A549 (cell line): ENCODE results near the gene ZNF133. TPM values are rescaled to one million over a fixed set of nuclear protein-coding genes. Genes with fewer than 3 reads are reported as not detected.

Source experiments
- ATAC-seq, 2 experiments: fragments of 200-7000 bp in 1 of 2; fragments of >200 bp in 1 of 2; cut with Nextera tagmentation in 1 of 2; cut with Tn5 transposase in 1 of 2; 3 replicates each; pipeline versions ENCODE4 v1.8.0 to v1.9.1; 2018 to 2020; ENCODE audit warnings: mild to moderate bottlenecking in 1 of 2, moderate library complexity in 1 of 2
- CTCF ChIA-PET: fragments of 300-600 bp; sonication (Branson Sonifier 250); formaldehyde crosslinking; extraction: SDS; loops from one replicate; lab custom pipeline; 2021; ENCODE audit warnings: antibody characterized with exemption, inconsistent platforms; lab: Yijun Ruan, JAX
- POLR2A ChIA-PET: fragments of 350-600 bp; formaldehyde crosslinking; extraction: SDS; loops from one replicate; lab custom pipeline; 2021; ENCODE audit warnings: antibody characterized with exemption, inconsistent platforms; lab: Yijun Ruan, JAX
- DNase-seq, 2 experiments: peaks; one replicate each; pipeline versions ENCODE4 v3.0.0 to v3.0.0-alpha.2; 2011 to 2016; ENCODE audit warnings: low read depth in 1 of 2, low spot score in 1 of 2
- FAIRE-seq: peaks from 2 replicates; lab custom pipeline; 2011; peaks lifted over from hg19 to GRCh38; lab: Jason Lieb, UNC
- H3K27ac ChIP-seq, 2 experiments: fragments of >200 bp; sonication (Bioruptor Twin); formaldehyde crosslinking; 3 replicates each; pipeline ENCODE4 v1.5.1; 2016 to 2017
- H3K4me1 ChIP-seq: fragments of >200 bp; sonication (Bioruptor Twin); formaldehyde crosslinking; 3 replicates; pipeline ENCODE4 v1.6.1; 2016
- H3K4me2 ChIP-seq: fragments of >200 bp; sonication (Bioruptor Twin); formaldehyde crosslinking; 3 replicates; pipeline ENCODE4 v1.6.1; 2016
- H3K4me3 ChIP-seq: fragments of >200 bp; sonication (Bioruptor Twin); formaldehyde crosslinking; 3 replicates; pipeline ENCODE4 v1.5.1; 2016
- H3K9me3 ChIP-seq: fragments of >200 bp; sonication (Bioruptor Twin); formaldehyde crosslinking; 3 replicates; pipeline ENCODE4 v1.6.1; 2016
- BCL3 ChIP-seq: fragments of >200 bp; sonication (Bioruptor Twin); formaldehyde crosslinking; IDR thresholded peaks from 3 replicates; pipeline ENCODE4 v1.6.1; 2016
- CEBPB ChIP-seq, 2 experiments: fragments of >200 bp in 1 of 2; sonication (Bioruptor Twin) in 1 of 2; formaldehyde crosslinking in 1 of 2; IDR thresholded peaks; 2 replicates each; pipeline ENCODE4 v1.6.1; 2012 to 2016
- CHD4 ChIP-seq: fragments of 200-600 bp; sonication (generic); IDR thresholded peaks from 2 replicates; pipeline ENCODE4 v1.6.1; 2016; ENCODE audit warnings: antibody characterized with exemption, mild to moderate bottlenecking, borderline replicate concordance
- E2F6 ChIP-seq: IDR thresholded peaks from 2 replicates; pipeline ENCODE4 v1.6.1; 2012; ENCODE audit warnings: low read depth, borderline replicate concordance
- EHMT2 ChIP-seq: fragments of 200-600 bp; sonication (generic); IDR thresholded peaks from 2 replicates; pipeline ENCODE4 v1.6.1; 2016; ENCODE audit warnings: antibody characterized with exemption, low read depth, mild to moderate bottlenecking, moderate library complexity
- EP300 ChIP-seq, 2 experiments: fragments of >200 bp; sonication (Bioruptor Twin); formaldehyde crosslinking; IDR thresholded peaks; 2 replicates in 1 of 2; 3 replicates in 1 of 2; pipeline ENCODE4 v1.6.1; 2016 to 2017
- ESRRA ChIP-seq: fragments of 150-350 bp; IDR thresholded peaks from 2 replicates; pipeline ENCODE4 v1.6.1; 2014; ENCODE audit warnings: mild to moderate bottlenecking, low read length, borderline replicate concordance
- FOXS1 ChIP-seq: fragments of 250-450 bp; sonication (Bioruptor Pico); IDR thresholded peaks from 2 replicates; pipeline ENCODE4 v1.5.0; 2020; ENCODE audit warnings: mild to moderate bottlenecking, moderate library complexity
- GATA3 ChIP-seq: IDR thresholded peaks from 2 replicates; pipeline ENCODE4 v1.6.1; 2012; ENCODE audit warnings: borderline replicate concordance
- HOXB5 ChIP-seq: fragments of 250-450 bp; sonication (Bioruptor Pico); IDR thresholded peaks from 2 replicates; pipeline ENCODE4 v1.5.0; 2020; ENCODE audit warnings: mild to moderate bottlenecking, moderate library complexity
- JUNB ChIP-seq: fragments of >200 bp; sonication (Bioruptor Twin); formaldehyde crosslinking; IDR thresholded peaks from 2 replicates; pipeline ENCODE4 v1.6.1; 2016
- KDM1A ChIP-seq: fragments of 200-600 bp; sonication (generic); IDR thresholded peaks from 2 replicates; pipeline ENCODE4 v1.6.1; 2016; ENCODE audit warnings: low read depth, mild to moderate bottlenecking
- KDM5A ChIP-seq: fragments of 200-600 bp; sonication (generic); IDR thresholded peaks from 2 replicates; pipeline ENCODE4 v1.6.1; 2016; ENCODE audit warnings: antibody characterized with exemption, mild to moderate bottlenecking
- MAZ ChIP-seq: fragments of 150-350 bp; IDR thresholded peaks from 2 replicates; pipeline ENCODE4 v1.6.1; 2014; ENCODE audit warnings: antibody characterized with exemption, low read depth, low read length, borderline replicate concordance
- MYC ChIP-seq: IDR thresholded peaks from 2 replicates; pipeline ENCODE4 v1.6.1; 2012; ENCODE audit warnings: mild to moderate bottlenecking, inconsistent platforms, low read length, improper control_type of control experiment, borderline replicate concordance
- NFE2L2 ChIP-seq: fragments of 150-350 bp; conservative IDR thresholded peaks from 2 replicates; pipeline ENCODE4 v1.6.1; 2014; ENCODE audit warnings: low read length
- NR3C1 ChIP-seq: fragments of >200 bp; sonication (Bioruptor Twin); formaldehyde crosslinking; IDR thresholded peaks from 3 replicates; pipeline ENCODE4 v1.6.1; 2017
- PBX3 ChIP-seq: IDR thresholded peaks from 2 replicates; pipeline ENCODE4 v1.6.1; 2012
- POLR2A ChIP-seq: IDR thresholded peaks from 2 replicates; pipeline ENCODE4 v1.6.1; 2012; ENCODE audit warnings: mild to moderate bottlenecking, low read length
- POLR2AphosphoS2 ChIP-seq: conservative IDR thresholded peaks from 2 replicates; pipeline ENCODE4 v1.6.1; 2012; ENCODE audit warnings: low read length, improper control_type of control experiment, inconsistent platforms
- RAD21 ChIP-seq, 2 experiments: fragments of >200 bp in 1 of 2; sonication (Bioruptor Twin) in 1 of 2; formaldehyde crosslinking in 1 of 2; IDR thresholded peaks in 1 of 2; conservative IDR thresholded peaks in 1 of 2; 2 replicates in 1 of 2; 3 replicates in 1 of 2; pipeline ENCODE4 v1.6.1; 2012 to 2018; ENCODE audit warnings: inconsistent platforms in 1 of 2
- RARB ChIP-seq: fragments of 250-450 bp; sonication (Bioruptor Pico); IDR thresholded peaks from 2 replicates; pipeline ENCODE4 v1.8.0; 2021; ENCODE audit warnings: mild to moderate bottlenecking, moderate library complexity
- RNF2 ChIP-seq: fragments of 200-600 bp; sonication (generic); IDR thresholded peaks from 2 replicates; pipeline ENCODE4 v1.6.1; 2016; ENCODE audit warnings: low read depth, mild to moderate bottlenecking, antibody characterized with exemption, moderate library complexity, borderline replicate concordance
- SMC3 ChIP-seq: fragments of >200 bp; sonication (Bioruptor Twin); formaldehyde crosslinking; IDR thresholded peaks from 3 replicates; pipeline ENCODE4 v1.6.1; 2018; ENCODE audit warnings: inconsistent platforms
- TFCP2L1 ChIP-seq: fragments of 250-450 bp; sonication (Bioruptor Pico); IDR thresholded peaks from 2 replicates; pipeline ENCODE4 v1.5.0; 2021; ENCODE audit warnings: mild to moderate bottlenecking
- USF2 ChIP-seq: fragments of 450-650 bp; IDR thresholded peaks from 2 replicates; pipeline ENCODE4 v1.6.1; 2014; ENCODE audit warnings: antibody characterized with exemption
- ZFP36 ChIP-seq: fragments of 450-650 bp; IDR thresholded peaks from 2 replicates; pipeline ENCODE4 v1.6.1; 2014; ENCODE audit warnings: borderline replicate concordance; ENCODE audit not compliant: partially characterized antibody
- ZNF302 ChIP-seq: fragments of 250-450 bp; sonication (Bioruptor Pico); IDR thresholded peaks from 2 replicates; pipeline ENCODE4 v1.9.0; 2021; ENCODE audit warnings: inconsistent platforms, mild to moderate bottlenecking, moderate library complexity
- ZSCAN20 ChIP-seq: fragments of 250-450 bp; sonication (Bioruptor Pico); IDR thresholded peaks from 2 replicates; pipeline ENCODE4 v1.8.0; 2022; ENCODE audit warnings: mild to moderate bottlenecking, moderate library complexity
- WGBS: methylation state at CpG from one replicate; pipeline ENCODE4 v1.1.6; 2017; ENCODE audit errors: missing lambda C conversion rate; 5-methylcytosine and 5-hydroxymethylcytosine counted together
- polyA plus RNA-seq, 4 experiments: library from polyadenylated mRNA; depleted of rRNA in 3 of 4; stranded (reverse); fragments of >200 nt; fragmentation: RNase III in 1 of 4; extraction: RNeasy Plus Mini Kit Qiagen cat#74134 plus additional on column Dnase treatment in 1 of 4; gene quantifications; 2 replicates in 3 of 4; 3 replicates in 1 of 4; pipeline ENCODE4 v1.2.3, GENCODE V29; 2011 to 2017
- TF ChIP-seq, protein P1 (sequence below): fragments of 250-450 bp; sonication (Bioruptor Pico); IDR thresholded peaks from 2 replicates; pipeline ENCODE4 v1.5.0; 2021; ENCODE audit warnings: mild to moderate bottlenecking, moderate library complexity, borderline replicate concordance

Gene ZNF133
- polyA plus RNA-seq, 2 of the 4 experiments (the other 2 are of a cell fraction), result 9.8 to 11.6 TPM

GRCh38 chr20:18304618-18305017 lies 16.3 kb downstream of the ZNF133 start:
- DNase-seq (peak in 1 of 2 experiments; percentile 24), FAIRE-seq (no peak), ATAC-seq (peak; percentile 43 to 69; a peak in 5 of 6 replicates)
- ChIA-PET POLR2A (no interaction called here), CTCF (interaction anchor here (1.1 kb wide), 1 partner anchor 14 kb away, joined by 3 read pairs; no protein-coding TSS in a partner anchor)
- peaks cover 2% of the 10 kb centered on the region; the same call in 1 of the 3 replicates for H3K9me3 ChIP-seq
- WGBS, result 88% methylated on average over 1 of the region's 1 CpG
- no peak overlapping the region for H3K27ac ChIP-seq
- no peak overlapping the region for H3K4me3 ChIP-seq
- no peaks in the 10 kb centered on the region for H3K4me1 ChIP-seq
- H3K4me2 ChIP-seq, result no peak overlapping the region
- no peak for TF ChIP-seq ZFP36
- TF ChIP-seq CEBPB (IDR thresholded peaks at IDR 0.05), result no peak
- TF ChIP-seq MAZ, result no peak
- TF ChIP-seq TFCP2L1, result no peak
- TF ChIP-seq ESRRA, result no peak
- no peak for TF ChIP-seq GATA3

- POLR2A ChIA-PET, result no interaction called here
- no peaks in the 10 kb centered on the region for H3K9me3 ChIP-seq
- WGBS, result 88% methylated on average over 3 of the region's 3 CpGs
- no peak overlapping the region for H3K4me3 ChIP-seq
- H3K4me1 ChIP-seq, result no peaks in the 10 kb centered on the region
- no peak overlapping the region for H3K4me2 ChIP-seq
- CTCF ChIA-PET, result interaction anchor here (1.2 kb wide), 1 partner anchor 10 kb away, joined by 3 read pairs; no protein-coding TSS in a partner anchor
- no peak for ATAC-seq
- peak; percentile 39 for FAIRE-seq
- H3K27ac ChIP-seq, result no peak overlapping the region
- TF ChIP-seq NR3C1, result no peak
- no peak for TF ChIP-seq BCL3
- no peak for TF ChIP-seq RARB (CRISPR knock-in tag)
- TF ChIP-seq ESRRA, result no peak
- no peak for TF ChIP-seq TFCP2L1
- no peak for TF ChIP-seq JUNB
- no peak for TF ChIP-seq ZNF302 (CRISPR knock-in tag)
- TF ChIP-seq KDM1A, result no peak
- TF ChIP-seq POLR2AphosphoS2, result no peak
- no peak for TF ChIP-seq USF2
- no peak for TF ChIP-seq ZSCAN20 (CRISPR knock-in tag)
- no peak for TF ChIP-seq CHD4
- TF ChIP-seq KDM5A, result no peak
- TF ChIP-seq NFE2L2, result no peak
- no peak for TF ChIP-seq PBX3
- no peak for TF ChIP-seq E2F6
- no peak for TF ChIP-seq FOXS1 (CRISPR knock-in tag)
- no peak for TF ChIP-seq EP300 (IDR thresholded peaks at IDR 0.05)
- TF ChIP-seq POLR2A, result no peak
- no peak for TF ChIP-seq EHMT2
- no peak for DNase-seq
Observed at GRCh38 chr20:18307301-18307700, 19.0 kb downstream of the ZNF133 start.

DNA sequence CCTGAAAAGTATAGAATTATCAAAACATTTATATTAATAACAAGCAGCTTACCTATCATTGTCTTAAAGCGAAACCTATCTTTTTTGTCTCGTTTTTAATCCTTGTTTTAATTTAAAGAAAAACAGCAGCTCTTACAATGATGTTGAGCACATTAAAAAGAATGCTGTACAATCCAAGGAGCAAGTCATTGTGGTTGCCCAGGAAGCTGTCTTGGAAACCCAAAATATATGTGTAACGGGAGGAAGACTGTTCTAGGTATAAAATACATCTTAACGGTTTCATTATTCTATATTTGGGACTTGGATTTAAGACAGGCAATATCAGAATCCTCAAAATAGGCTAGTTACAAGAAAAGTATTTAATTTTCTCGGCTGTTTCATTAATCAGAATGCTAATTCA lies 21.7 kb downstream of the ZNF133 start:
- DNase-seq (no peak), ATAC-seq (no peak), FAIRE-seq (no peak)
- Histone ChIP-seq H3K4me2 (no peak overlapping the region), H3K9me3 (no peaks in the 10 kb centered on the region), H3K4me3 (no peak overlapping the region), H3K4me1 (no peaks in the 10 kb centered on the region), H3K27ac (no peak overlapping the region)
- CTCF ChIA-PET, result no interaction called here
- TF ChIP-seq MYC (no peak), HOXB5 (CRISPR knock-in tag) (no peak), ZSCAN20 (CRISPR knock-in tag) (no peak), RAD21 (conservative IDR thresholded peaks at IDR 0.05 in 1 of 2, IDR thresholded peaks at IDR 0.05 in 1 of 2) (no peak), SMC3 (no peak), NFE2L2 (no peak), RNF2 (no peak), EHMT2 (no peak)
- TF ChIP-seq, protein P1, sequence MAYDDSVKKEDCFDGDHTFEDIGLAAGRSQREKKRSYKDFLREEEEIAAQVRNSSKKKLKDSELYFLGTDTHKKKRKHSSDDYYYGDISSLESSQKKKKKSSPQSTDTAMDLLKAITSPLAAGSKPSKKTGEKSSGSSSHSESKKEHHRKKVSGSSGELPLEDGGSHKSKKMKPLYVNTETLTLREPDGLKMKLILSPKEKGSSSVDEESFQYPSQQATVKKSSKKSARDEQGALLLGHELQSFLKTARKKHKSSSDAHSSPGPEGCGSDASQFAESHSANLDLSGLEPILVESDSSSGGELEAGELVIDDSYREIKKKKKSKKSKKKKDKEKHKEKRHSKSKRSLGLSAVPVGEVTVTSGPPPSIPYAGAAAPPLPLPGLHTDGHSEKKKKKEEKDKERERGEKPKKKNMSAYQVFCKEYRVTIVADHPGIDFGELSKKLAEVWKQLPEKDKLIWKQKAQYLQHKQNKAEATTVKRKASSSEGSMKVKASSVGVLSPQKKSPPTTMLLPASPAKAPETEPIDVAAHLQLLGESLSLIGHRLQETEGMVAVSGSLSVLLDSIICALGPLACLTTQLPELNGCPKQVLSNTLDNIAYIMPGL, result no peak
- 79% methylated on average over 5 of the region's 5 CpGs for WGBS
- POLR2A ChIA-PET, result no interaction called here
